ENCODE data around the gene AHI1. TPM values are rescaled to one million over a fixed set of nuclear protein-coding genes. Genes with fewer than 3 reads are reported as not detected.

AHI1 gene
- total and polyA plus RNA-seq, 2 donors (not counting 1 experiment from before 2014, with no cell fraction given): 14.2 to 22.8 TPM

DNA sequence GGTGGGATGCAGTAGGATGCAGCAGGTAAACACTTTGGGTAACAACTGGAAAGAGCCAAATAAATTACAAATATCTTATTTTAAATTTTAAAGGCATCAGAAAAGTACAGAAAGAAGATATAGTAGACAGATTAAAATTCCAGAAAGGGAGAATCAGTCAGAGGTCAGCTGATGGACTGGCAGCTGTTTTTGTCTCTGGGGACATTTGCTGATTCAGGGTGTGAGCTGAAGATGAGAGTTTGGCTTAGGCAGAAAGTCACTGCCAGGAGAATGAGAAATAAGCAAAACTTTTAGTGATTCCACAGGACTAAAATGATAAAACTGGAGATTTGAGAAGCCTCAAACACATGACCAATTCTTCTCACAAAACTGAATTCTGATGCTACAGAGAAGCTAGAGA, 39.5 kb downstream of the AHI1 start:
- H3K4me2 ChIP-seq (ENCODE audit: extremely low read depth, insufficient read depth, low read length): no peak overlapping the region
- no peak for DNase-seq (ENCODE audit: low read depth in 2 of 2)
- no peaks in the 10 kb centered on the region for H3K9me3 ChIP-seq (ENCODE audit: control insufficient read depth, insufficient read depth, low read depth, low read length)
- H3K27ac ChIP-seq (ENCODE audit: insufficient read depth, low read length): no peak overlapping the region
- no peaks in the 10 kb centered on the region for H3K27me3 ChIP-seq (ENCODE audit: control insufficient read depth, insufficient read depth, low read length)
- no peak overlapping the region for H2AFZ ChIP-seq (ENCODE audit: low read length)
- H3K9ac ChIP-seq (ENCODE audit: insufficient read depth, low read length): no peak overlapping the region
- no peaks in the 10 kb centered on the region for H4K20me1 ChIP-seq (ENCODE audit: control insufficient read depth, extremely low read depth, insufficient read depth, low read length)
- TF ChIP-seq EZH2 (IDR thresholded peaks at IDR 0.05; ENCODE audit: low read length, missing control alignments): no peak
- TF ChIP-seq, protein P1, sequence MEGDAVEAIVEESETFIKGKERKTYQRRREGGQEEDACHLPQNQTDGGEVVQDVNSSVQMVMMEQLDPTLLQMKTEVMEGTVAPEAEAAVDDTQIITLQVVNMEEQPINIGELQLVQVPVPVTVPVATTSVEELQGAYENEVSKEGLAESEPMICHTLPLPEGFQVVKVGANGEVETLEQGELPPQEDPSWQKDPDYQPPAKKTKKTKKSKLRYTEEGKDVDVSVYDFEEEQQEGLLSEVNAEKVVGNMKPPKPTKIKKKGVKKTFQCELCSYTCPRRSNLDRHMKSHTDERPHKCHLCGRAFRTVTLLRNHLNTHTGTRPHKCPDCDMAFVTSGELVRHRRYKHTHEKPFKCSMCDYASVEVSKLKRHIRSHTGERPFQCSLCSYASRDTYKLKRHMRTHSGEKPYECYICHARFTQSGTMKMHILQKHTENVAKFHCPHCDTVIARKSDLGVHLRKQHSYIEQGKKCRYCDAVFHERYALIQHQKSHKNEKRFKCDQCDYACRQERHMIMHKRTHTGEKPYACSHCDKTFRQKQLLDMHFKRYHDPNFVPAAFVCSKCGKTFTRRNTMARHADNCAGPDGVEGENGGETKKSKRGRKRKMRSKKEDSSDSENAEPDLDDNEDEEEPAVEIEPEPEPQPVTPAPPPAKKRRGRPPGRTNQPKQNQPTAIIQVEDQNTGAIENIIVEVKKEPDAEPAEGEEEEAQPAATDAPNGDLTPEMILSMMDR (conservative IDR thresholded peaks at IDR 0.05 in 1 of 2, IDR thresholded peaks at IDR 0.05 in 1 of 2; ENCODE audit: low read depth in 1 of 2, low read length in 2 of 2): no peak
- peaks cover 4% of the 10 kb centered on the region for H3K4me1 ChIP-seq (ENCODE audit: control insufficient read depth, extremely low read depth, insufficient read depth, low read length)
- H3K79me2 ChIP-seq (ENCODE audit: control insufficient read depth, insufficient read depth, low read length): no peaks in the 10 kb centered on the region
- no peak overlapping the region for H3K4me3 ChIP-seq (replicated peaks in 1 of 4; ENCODE audit: control extremely low read depth in 1 of 4, insufficient read depth in 1 of 4, low read depth in 3 of 4, low read length in 4 of 4)
- peaks cover 2% of the 10 kb centered on the region for H3K36me3 ChIP-seq (ENCODE audit: control insufficient read depth, insufficient read depth, low read length)

DNA sequence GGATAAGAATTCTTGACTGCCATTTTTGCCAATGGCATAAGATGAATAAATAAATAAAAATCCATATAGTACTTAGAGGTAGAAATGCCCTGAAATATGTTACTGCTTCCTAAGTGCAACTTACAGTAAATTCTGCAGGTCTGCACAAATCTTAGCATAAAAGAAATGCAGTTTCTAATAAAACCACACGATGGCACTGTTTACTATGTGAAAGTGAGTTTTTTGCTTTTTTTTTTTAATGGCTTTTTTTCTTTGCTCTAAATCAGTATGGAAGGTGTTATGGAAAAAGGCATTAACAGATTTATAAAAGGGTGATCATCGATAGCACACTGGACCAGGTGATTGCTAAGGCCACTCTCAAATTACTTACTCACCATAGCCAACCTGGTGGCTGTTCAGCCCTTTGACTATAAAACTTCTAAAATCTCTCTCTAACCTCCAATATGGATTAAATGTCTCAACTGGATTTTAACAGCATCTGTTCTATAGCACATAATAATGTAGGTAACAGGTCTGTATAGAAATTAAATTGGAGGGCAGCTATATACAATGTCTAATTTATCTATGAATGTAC, 45.8 kb downstream of the AHI1 start:
- no peaks in the 10 kb centered on the region for H4K20me1 ChIP-seq (ENCODE audit: control insufficient read depth, extremely low read depth, insufficient read depth, low read length)
- peak; percentile 18 to 66 for DNase-seq (ENCODE audit: low read depth in 2 of 2)
- H3K79me2 ChIP-seq (ENCODE audit: control insufficient read depth, insufficient read depth, low read length): no peaks in the 10 kb centered on the region
- no peaks in the 10 kb centered on the region for H3K4me1 ChIP-seq (ENCODE audit: control insufficient read depth, extremely low read depth, insufficient read depth, low read length)
- H3K27ac ChIP-seq (ENCODE audit: insufficient read depth, low read length): no peak overlapping the region
- H3K36me3 ChIP-seq (ENCODE audit: control insufficient read depth, insufficient read depth, low read length): no peaks in the 10 kb centered on the region
- H3K9ac ChIP-seq (ENCODE audit: insufficient read depth, low read length): no peak overlapping the region
- H2AFZ ChIP-seq (ENCODE audit: low read length): no peak overlapping the region
- no peak overlapping the region for H3K4me3 ChIP-seq (replicated peaks in 1 of 4; ENCODE audit: control extremely low read depth in 1 of 4, insufficient read depth in 1 of 4, low read depth in 3 of 4, low read length in 4 of 4)
- TF ChIP-seq, protein P1 (conservative IDR thresholded peaks at IDR 0.05 in 1 of 2, IDR thresholded peaks at IDR 0.05 in 1 of 2; ENCODE audit: low read depth in 1 of 2, low read length in 2 of 2): peak; percentile 25 to 49
- no peak for TF ChIP-seq EZH2 (IDR thresholded peaks at IDR 0.05; ENCODE audit: low read length, missing control alignments)
- H3K4me2 ChIP-seq (ENCODE audit: extremely low read depth, insufficient read depth, low read length): no peak overlapping the region
- no peaks in the 10 kb centered on the region for H3K9me3 ChIP-seq (ENCODE audit: control insufficient read depth, insufficient read depth, low read depth, low read length)
- H3K27me3 ChIP-seq (ENCODE audit: control insufficient read depth, insufficient read depth, low read length): no peaks in the 10 kb centered on the region

DNA sequence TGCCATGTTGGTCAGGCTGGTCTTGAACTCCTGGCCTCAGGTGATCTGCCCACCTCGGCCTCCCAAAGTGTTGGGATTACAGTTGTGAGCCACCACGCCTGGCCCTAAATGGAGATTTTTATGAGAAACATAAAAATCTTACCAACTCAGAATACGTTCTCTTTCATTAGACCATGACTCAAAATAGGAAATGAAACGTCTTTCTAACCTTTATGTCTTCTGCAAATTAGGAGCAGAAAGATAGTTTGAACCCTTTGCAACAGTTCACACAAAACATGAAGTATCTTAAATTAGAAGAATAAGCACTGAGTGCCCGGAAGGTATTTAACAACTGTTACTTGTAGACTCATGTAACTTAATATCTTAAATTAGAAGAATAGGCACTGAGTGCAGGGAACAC, 48.3 kb downstream of the AHI1 start:
- no peak overlapping the region for H3K9ac ChIP-seq (ENCODE audit: insufficient read depth, low read length)
- no peaks in the 10 kb centered on the region for H3K9me3 ChIP-seq (ENCODE audit: control insufficient read depth, insufficient read depth, low read depth, low read length)
- H4K20me1 ChIP-seq (ENCODE audit: control insufficient read depth, extremely low read depth, insufficient read depth, low read length): no peaks in the 10 kb centered on the region
- H3K27ac ChIP-seq (ENCODE audit: insufficient read depth, low read length): no peak overlapping the region
- no peak overlapping the region for H3K4me3 ChIP-seq (replicated peaks in 1 of 4; ENCODE audit: control extremely low read depth in 1 of 4, insufficient read depth in 1 of 4, low read depth in 3 of 4, low read length in 4 of 4)
- no peak overlapping the region for H2AFZ ChIP-seq (ENCODE audit: low read length)
- no peaks in the 10 kb centered on the region for H3K27me3 ChIP-seq (ENCODE audit: control insufficient read depth, insufficient read depth, low read length)
- H3K4me1 ChIP-seq (ENCODE audit: control insufficient read depth, extremely low read depth, insufficient read depth, low read length): no peaks in the 10 kb centered on the region
- no peak for TF ChIP-seq EZH2 (IDR thresholded peaks at IDR 0.05; ENCODE audit: low read length, missing control alignments)
- TF ChIP-seq, protein P1 (conservative IDR thresholded peaks at IDR 0.05 in 1 of 2, IDR thresholded peaks at IDR 0.05 in 1 of 2; ENCODE audit: low read depth in 1 of 2, low read length in 2 of 2): no peak
- no peak for DNase-seq (ENCODE audit: low read depth in 2 of 2)
- H3K79me2 ChIP-seq (ENCODE audit: control insufficient read depth, insufficient read depth, low read length): no peaks in the 10 kb centered on the region
- no peak overlapping the region for H3K4me2 ChIP-seq (ENCODE audit: extremely low read depth, insufficient read depth, low read length)
- no peaks in the 10 kb centered on the region for H3K36me3 ChIP-seq (ENCODE audit: control insufficient read depth, insufficient read depth, low read length)
